Effector memory CD8-positive, alpha-beta T cell (primary cell): ENCODE measurements around the gene OR2A42.
"Not testable (repeated sequence)": the region's sequence is repeated elsewhere in the genome, so short reads cannot be mapped to it uniquely, and the experiment has no call there.

ENCODE experiments used
- ATAC-seq: fragments of 150-1000 bp; cut with Tn5 transposase; replicated peaks from 2 replicates; pipeline ENCODE4 v1.10.0; 2021; ENCODE audit warnings: mild to moderate bottlenecking, moderate library complexity
- DNase-seq, 3 experiments: peaks; one replicate each; pipeline ENCODE4 v3.0.0; 2021
- H3K27ac Mint-ChIP-seq, 2 donors: one replicate each; pipeline ENCODE4 v1.8.0; 2022; ENCODE audit warnings: mild to moderate bottlenecking in 2 of 2, mixed read lengths in 2 of 2, moderate library complexity in 2 of 2
- H3K27me3 Mint-ChIP-seq, 2 donors: one replicate each; pipeline ENCODE4 v1.8.0; 2022; ENCODE audit warnings: mixed read lengths in 2 of 2
- H3K36me3 Mint-ChIP-seq: one replicate; pipeline ENCODE4 v1.8.0; 2022; ENCODE audit warnings: mild to moderate bottlenecking, moderate library complexity, mixed read lengths; ENCODE audit not compliant: insufficient read depth
- H3K4me1 Mint-ChIP-seq, 2 donors: one replicate each; pipeline ENCODE4 v1.8.0; 2022; ENCODE audit warnings: low read depth in 2 of 2, mixed read lengths in 2 of 2
- H3K4me3 Mint-ChIP-seq, 2 donors: one replicate each; pipeline ENCODE4 v1.8.0; 2022; ENCODE audit warnings: mild to moderate bottlenecking in 2 of 2, mixed read lengths in 2 of 2, moderate library complexity in 2 of 2
- H3K9me3 Mint-ChIP-seq, 2 donors: one replicate each; pipeline ENCODE4 v1.8.0; 2022; ENCODE audit warnings: mixed read lengths in 2 of 2
- total RNA-seq, 9 experiments: gene quantifications; one replicate each; lab custom pipeline; 2026; lab: John Stamatoyannopoulos, UW

Gene OR2A42
- 0 to 0.06 (median 0) reads per million in 9 experiments for total RNA-seq

DNA sequence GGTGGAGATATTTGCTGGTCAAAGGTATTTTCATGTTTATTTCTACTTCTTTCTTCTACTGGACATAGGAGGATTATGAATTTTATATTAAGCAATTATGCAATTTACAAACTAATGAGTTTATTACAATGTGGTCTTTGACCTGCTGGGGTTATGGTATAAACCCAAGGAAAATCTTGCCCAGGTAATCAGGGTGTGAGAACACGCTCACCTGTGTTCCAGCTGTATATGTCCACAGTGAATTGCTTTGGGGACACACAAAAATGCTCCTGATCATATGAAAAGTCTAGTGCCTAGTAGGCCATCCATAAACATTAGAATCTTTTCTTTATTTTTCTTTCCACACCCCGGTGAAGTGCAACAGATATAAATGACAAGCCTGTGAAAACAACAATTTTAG is at the start of gene OR2A42:
Gene OR2A42 (minus strand): TSS at position 241 of the 400 bp plus-strand sequence. CDS start 6,762 bp downstream, outside the sequence.
- not testable (repeated sequence) for H3K27ac Mint-ChIP-seq

DNA sequence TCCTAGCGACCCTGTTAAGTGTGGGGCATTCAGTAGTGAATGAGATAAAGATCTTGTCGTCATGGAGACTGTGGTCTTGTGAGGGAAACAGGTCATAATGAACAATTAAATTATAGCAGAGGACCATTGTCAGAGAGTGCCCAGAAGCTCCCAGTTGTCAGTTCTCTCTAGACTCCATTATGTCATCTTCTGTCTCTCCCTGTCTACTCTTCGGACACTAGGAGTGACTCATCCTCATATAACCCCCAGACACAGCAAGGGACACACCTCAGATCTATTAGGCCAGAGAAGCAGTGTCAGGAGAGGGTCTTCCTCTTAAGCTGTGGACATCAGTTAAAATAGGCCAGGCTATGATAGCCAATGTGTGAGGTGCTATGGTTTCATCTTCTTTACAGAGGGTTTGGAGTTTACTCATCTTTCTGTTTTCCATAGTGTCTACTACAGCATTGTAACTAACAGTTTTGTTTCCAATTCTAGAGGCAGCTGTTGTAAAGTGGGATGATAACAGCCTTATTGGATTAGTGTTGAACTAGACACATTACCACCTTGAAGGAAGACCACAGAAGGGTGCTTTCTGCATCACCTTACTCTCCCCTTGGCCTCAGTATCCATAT is 47.9 kb upstream of the OR2A42 start:
- H3K27ac Mint-ChIP-seq, H3K4me3 Mint-ChIP-seq, H3K4me1 Mint-ChIP-seq, DNase-seq, H3K27me3 Mint-ChIP-seq, H3K9me3 Mint-ChIP-seq, H3K36me3 Mint-ChIP-seq, ATAC-seq: not testable (repeated sequence)

More for the DNA sequence above, at the start of gene OR2A42:
- not testable (repeated sequence) for H3K36me3 Mint-ChIP-seq, ATAC-seq, H3K4me3 Mint-ChIP-seq, H3K4me1 Mint-ChIP-seq, H3K27me3 Mint-ChIP-seq, H3K9me3 Mint-ChIP-seq, DNase-seq

GRCh38 chr7:144283716-144284115 is 44.3 kb upstream of the OR2A42 start:
- H3K36me3 Mint-ChIP-seq, DNase-seq, ATAC-seq, H3K4me3 Mint-ChIP-seq, H3K27ac Mint-ChIP-seq, H3K9me3 Mint-ChIP-seq, H3K4me1 Mint-ChIP-seq, H3K27me3 Mint-ChIP-seq: not testable (repeated sequence)

DNA sequence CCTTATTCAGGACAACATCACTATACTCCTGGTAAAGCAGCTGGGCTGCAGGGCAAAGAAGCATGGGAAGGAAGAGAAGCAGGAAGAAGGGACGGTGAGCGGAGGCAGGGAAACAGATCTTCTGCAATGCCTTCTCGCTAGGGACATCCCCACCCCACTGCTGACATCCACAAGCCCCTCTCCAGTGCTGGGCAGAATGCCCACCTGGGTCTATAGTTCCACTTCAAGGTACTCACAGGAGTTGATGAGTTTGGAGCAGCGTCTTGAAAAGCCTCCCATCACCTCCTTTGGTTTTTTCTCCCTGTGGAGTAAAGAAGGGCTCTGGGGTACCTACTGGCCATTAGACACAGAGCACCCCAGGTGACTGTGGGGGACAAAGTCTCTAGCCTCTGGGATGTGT is 43.1 kb upstream of the OR2A42 start:
- not testable (repeated sequence) for ATAC-seq, DNase-seq, H3K9me3 Mint-ChIP-seq, H3K4me1 Mint-ChIP-seq, H3K27ac Mint-ChIP-seq, H3K4me3 Mint-ChIP-seq, H3K27me3 Mint-ChIP-seq, H3K36me3 Mint-ChIP-seq

- H3K4me1 Mint-ChIP-seq, H3K4me3 Mint-ChIP-seq, H3K36me3 Mint-ChIP-seq, ATAC-seq, H3K27me3 Mint-ChIP-seq, H3K9me3 Mint-ChIP-seq, H3K27ac Mint-ChIP-seq, DNase-seq: not testable (repeated sequence)
Measured at GRCh38 chr7:144281981-144282380, 42.6 kb upstream of the OR2A42 start.

DNA sequence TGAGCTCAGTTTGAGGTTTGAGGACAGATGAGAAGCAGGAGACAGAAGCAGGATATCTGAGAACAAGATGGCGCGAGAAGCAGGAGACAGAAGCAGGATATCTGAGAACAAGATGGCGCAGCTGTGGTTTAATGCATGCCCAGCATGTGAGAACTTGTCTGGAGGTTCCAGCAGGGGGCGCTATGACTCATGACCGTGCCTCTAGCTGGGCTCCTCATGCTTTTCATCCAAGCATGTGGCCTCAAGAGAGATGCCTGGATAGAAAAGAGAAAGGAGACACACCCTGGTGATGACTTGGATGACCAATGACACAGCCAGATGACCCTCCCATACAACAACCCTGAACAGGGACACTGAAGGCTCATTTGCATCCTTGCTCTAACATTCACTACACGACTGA is 40.6 kb upstream of the OR2A42 start:
- not testable (repeated sequence) for H3K36me3 Mint-ChIP-seq, H3K9me3 Mint-ChIP-seq, ATAC-seq, H3K4me3 Mint-ChIP-seq, H3K27me3 Mint-ChIP-seq, H3K4me1 Mint-ChIP-seq, DNase-seq, H3K27ac Mint-ChIP-seq

GRCh38 chr7:144275281-144275680 is 35.9 kb upstream of the OR2A42 start:
- not testable (repeated sequence) for H3K4me1 Mint-ChIP-seq

GRCh38 chr7:144269188-144269587 is 29.8 kb upstream of the OR2A42 start, which contains the start of gene CTAGE8:
Gene CTAGE8, minus strand, starts transcription at chr7:144269288. Its CDS starts 38 bp downstream, at chr7:144269250.
- H3K9me3 Mint-ChIP-seq, H3K27me3 Mint-ChIP-seq, H3K36me3 Mint-ChIP-seq, DNase-seq, H3K4me1 Mint-ChIP-seq, H3K27ac Mint-ChIP-seq, ATAC-seq, H3K4me3 Mint-ChIP-seq: not testable (repeated sequence)

More at GRCh38 chr7:144275281-144275680, 35.9 kb upstream of the OR2A42 start:
- not testable (repeated sequence) for H3K27ac Mint-ChIP-seq, H3K4me3 Mint-ChIP-seq, H3K9me3 Mint-ChIP-seq, H3K36me3 Mint-ChIP-seq, ATAC-seq, DNase-seq, H3K27me3 Mint-ChIP-seq

DNA sequence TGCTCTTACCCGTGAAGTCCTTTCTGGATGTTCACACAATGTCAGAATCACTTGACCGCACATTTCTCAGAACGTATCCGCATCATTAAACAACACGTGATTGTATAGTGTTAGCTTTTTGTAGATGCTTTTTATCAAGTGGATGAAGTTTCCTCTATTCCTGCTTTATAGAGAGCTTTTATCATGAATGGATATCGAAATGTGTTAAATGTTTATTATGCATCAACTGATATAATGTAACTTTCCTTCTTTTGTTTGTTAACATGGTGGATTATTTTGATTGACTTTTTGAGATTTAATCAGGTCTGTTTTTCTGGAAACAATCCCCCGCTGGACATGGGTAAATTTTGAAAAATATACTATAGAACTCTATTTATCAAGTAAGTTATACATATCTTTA is 25.3 kb upstream of the OR2A42 start, which contains the start of gene OR2A7:
Gene OR2A7 (minus strand): TSS at position 101 of the 400 bp plus-strand sequence. CDS start 5,164 bp downstream, outside the sequence.
- H3K36me3 Mint-ChIP-seq, H3K4me3 Mint-ChIP-seq, H3K27ac Mint-ChIP-seq, H3K9me3 Mint-ChIP-seq, DNase-seq, H3K27me3 Mint-ChIP-seq, ATAC-seq, H3K4me1 Mint-ChIP-seq: not testable (repeated sequence)

DNA sequence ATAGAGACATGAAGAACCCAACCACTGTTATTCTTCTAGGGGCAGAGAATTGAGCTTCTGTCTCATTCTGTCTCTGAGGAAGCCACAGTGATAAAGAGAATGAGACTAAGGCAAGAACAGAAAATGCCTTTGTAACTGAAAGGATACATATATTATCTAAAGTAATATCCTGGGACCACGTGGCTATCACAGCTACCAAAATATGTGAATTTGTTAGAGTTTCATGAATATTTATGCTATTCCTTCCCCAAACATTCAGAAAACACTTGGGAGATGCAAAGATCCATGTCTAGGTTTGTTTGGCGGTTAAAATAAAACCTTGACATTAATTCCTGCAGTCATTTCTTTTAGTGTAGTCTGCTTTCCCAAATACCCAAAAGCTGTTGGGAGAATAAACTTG is 22.7 kb upstream of the OR2A42 start:
- H3K4me3 Mint-ChIP-seq, H3K9me3 Mint-ChIP-seq, H3K27me3 Mint-ChIP-seq, H3K4me1 Mint-ChIP-seq, DNase-seq, ATAC-seq, H3K36me3 Mint-ChIP-seq, H3K27ac Mint-ChIP-seq: not testable (repeated sequence)

- not testable (repeated sequence) for DNase-seq, ATAC-seq, H3K27ac Mint-ChIP-seq, H3K4me1 Mint-ChIP-seq, H3K9me3 Mint-ChIP-seq, H3K36me3 Mint-ChIP-seq, H3K4me3 Mint-ChIP-seq, H3K27me3 Mint-ChIP-seq
Measured at GRCh38 chr7:144259067-144259466, 19.7 kb upstream of the OR2A42 start.

DNA sequence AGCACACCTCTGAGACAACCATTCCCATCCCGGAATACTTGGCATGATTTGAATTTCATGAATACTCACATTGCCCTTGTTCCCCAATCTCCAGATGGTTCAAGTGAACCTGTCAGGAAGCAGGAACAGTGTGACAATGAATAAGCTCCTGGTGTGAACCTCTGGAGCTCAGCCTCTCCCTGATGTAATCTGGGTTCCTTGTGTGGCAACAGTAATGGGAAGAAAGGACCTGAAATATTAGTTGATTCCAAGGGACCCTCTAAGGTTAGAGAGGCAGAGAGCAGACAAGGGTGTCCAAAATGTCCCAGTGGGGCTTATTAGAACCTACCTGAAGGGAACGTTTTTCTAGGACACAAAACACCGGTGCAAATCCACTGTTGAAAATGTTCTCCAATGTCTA is 16.7 kb upstream of the OR2A42 start:
- Mint-ChIP-seq H3K36me3 (no peaks in the 10 kb centered on the region), H3K4me1 (peaks cover 0 to 5% of the 10 kb centered on the region in 2 donors), H3K27ac (no peak overlapping the region), H3K9me3 (no peaks in the 10 kb centered on the region), H3K27me3 (no peaks in the 10 kb centered on the region), H3K4me3 (no peak overlapping the region)
- ATAC-seq (no peak), DNase-seq (no peak)

DNA sequence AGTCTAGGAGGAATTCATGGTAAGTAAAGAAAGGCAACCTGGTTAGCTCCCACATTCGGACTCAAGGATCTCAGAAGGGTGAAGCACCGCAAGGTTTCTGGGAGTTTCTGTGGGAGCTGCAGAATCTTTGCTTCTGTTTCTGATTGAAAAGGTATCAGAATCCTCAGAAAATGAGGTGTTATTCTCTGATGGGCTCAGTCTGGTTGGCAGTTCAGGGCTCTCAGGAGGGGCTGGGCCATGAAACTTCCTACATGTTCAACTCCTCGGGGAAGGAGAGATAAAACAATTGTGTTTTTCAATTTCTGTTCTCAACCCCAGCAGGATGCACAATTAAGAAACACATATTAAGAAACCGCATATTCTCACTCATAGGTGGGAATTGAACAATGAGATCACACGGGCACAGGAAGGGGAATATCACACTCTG is 16.1 kb upstream of the OR2A42 start:
- Mint-ChIP-seq H3K27me3 (no peaks in the 10 kb centered on the region), H3K4me3 (no peak overlapping the region), H3K9me3 (no peaks in the 10 kb centered on the region), H3K27ac (no peak overlapping the region), H3K4me1 (peaks cover 0 to 5% of the 10 kb centered on the region in 2 donors), H3K36me3 (no peaks in the 10 kb centered on the region)
- ATAC-seq: no peak
- DNase-seq: no peak

DNA sequence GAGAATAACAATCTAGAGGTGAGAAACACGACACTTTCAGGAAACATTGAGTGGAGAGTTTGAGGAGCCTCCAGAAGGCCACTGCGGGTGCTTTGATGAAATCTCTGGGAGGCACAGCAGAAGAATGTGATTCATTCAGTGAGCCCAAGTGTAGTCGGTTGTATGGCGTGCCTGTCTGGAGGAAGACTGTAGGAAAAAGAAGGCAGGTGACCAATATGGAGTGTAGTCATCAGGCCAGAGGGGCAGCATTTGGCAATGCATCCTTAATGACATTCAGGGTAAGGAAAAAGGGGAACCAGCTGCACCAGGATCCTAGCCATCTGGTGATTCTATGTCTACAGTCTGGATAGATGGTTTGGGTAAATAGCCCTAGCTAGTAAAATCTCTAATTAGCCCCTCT is 12.9 kb upstream of the OR2A42 start:
- ATAC-seq, H3K36me3 Mint-ChIP-seq, H3K27me3 Mint-ChIP-seq, H3K9me3 Mint-ChIP-seq, DNase-seq, H3K4me1 Mint-ChIP-seq, H3K4me3 Mint-ChIP-seq, H3K27ac Mint-ChIP-seq: not testable (repeated sequence)
